Small intestine (tissue), 7 donors: ENCODE measurements around the gene DCAF7. TPM values are rescaled to one million over a fixed set of nuclear protein-coding genes. Genes with fewer than 3 reads are reported as not detected.
A peak's percentile ranks its signal among the peaks of the same experiment; 100 is the strongest.

Source experiments
- DNase-seq, 2 donors: peaks; one replicate each; pipeline versions ENCODE4 v3.0.0 to v3.0.0-alpha.2; 2013
- FAIRE-seq: peaks from 2 replicates; lab custom pipeline; 2012; peaks lifted over from hg19 to GRCh38; lab: Jason Lieb, UNC
- H3K27ac ChIP-seq, 3 donors: one replicate each; pipeline ENCODE4 v1.5.1; 2013; ENCODE audit warnings: low read length in 2 of 3, mild to moderate bottlenecking in 2 of 3, control low read depth in 1 of 3, inconsistent platforms in 1 of 3, low read depth in 1 of 3, moderate library complexity in 1 of 3
- H3K27me3 ChIP-seq, 3 donors: one replicate each; pipeline ENCODE4 v1.6.1; 2013; ENCODE audit warnings: low read length in 3 of 3, inconsistent platforms in 1 of 3; ENCODE audit not compliant: control insufficient read depth in 3 of 3, insufficient read depth in 3 of 3
- H3K36me3 ChIP-seq, 3 donors: one replicate each; pipeline ENCODE4 v1.6.1; 2013; ENCODE audit warnings: low read length in 3 of 3, inconsistent platforms in 1 of 3, low read depth in 1 of 3, mild to moderate bottlenecking in 1 of 3, moderate library complexity in 1 of 3; ENCODE audit not compliant: control insufficient read depth in 3 of 3, insufficient read depth in 2 of 3
- H3K4me1 ChIP-seq, 3 donors: one replicate each; pipeline ENCODE4 v1.6.1; 2013; ENCODE audit warnings: low read length in 2 of 3, inconsistent platforms in 1 of 3, low read depth in 1 of 3, mild to moderate bottlenecking in 1 of 3, moderate library complexity in 1 of 3; ENCODE audit not compliant: control insufficient read depth in 3 of 3, insufficient read depth in 2 of 3
- H3K4me3 ChIP-seq, 3 donors: one replicate each; pipeline ENCODE4 v1.5.1; 2013; ENCODE audit warnings: low read length in 3 of 3, control low read depth in 1 of 3, inconsistent platforms in 1 of 3, low read depth in 1 of 3, mild to moderate bottlenecking in 1 of 3, moderate library complexity in 1 of 3
- H3K9me3 ChIP-seq, 2 donors: one replicate each; pipeline ENCODE4 v1.6.1; 2013; ENCODE audit warnings: low read depth in 1 of 2, low read length in 1 of 2; ENCODE audit not compliant: control insufficient read depth in 2 of 2, insufficient read depth in 1 of 2
- WGBS, 3 donors: extraction: QIAGEN DNeasy Blood & Tissue Kit; methylation state at CpG; one replicate each; pipeline ENCODE4 v1.1.7; 2013; 5-methylcytosine and 5-hydroxymethylcytosine counted together
- polyA plus RNA-seq, 4 donors: library from polyadenylated mRNA; stranded (reverse) in 3 of 4; unstranded in 1 of 4; fragments of 200-250 nt in 3 of 4; fragments of 120-200 nt in 1 of 4; gene quantifications; one replicate each; pipeline versions ENCODE4 v1.2.1 to v1.2.3, GENCODE V29; 2013
- donor health status: healthy with polysubstance abuse.
- donor health status: control.
- donor health status: control.
- donor health status: Bipolar disorder and iron deficiency.
- donor health status: healthy.

The DCAF7 gene
- polyA plus RNA-seq, 4 donors: 18.4 to 87.6 (median 27.7) TPM

DNA sequence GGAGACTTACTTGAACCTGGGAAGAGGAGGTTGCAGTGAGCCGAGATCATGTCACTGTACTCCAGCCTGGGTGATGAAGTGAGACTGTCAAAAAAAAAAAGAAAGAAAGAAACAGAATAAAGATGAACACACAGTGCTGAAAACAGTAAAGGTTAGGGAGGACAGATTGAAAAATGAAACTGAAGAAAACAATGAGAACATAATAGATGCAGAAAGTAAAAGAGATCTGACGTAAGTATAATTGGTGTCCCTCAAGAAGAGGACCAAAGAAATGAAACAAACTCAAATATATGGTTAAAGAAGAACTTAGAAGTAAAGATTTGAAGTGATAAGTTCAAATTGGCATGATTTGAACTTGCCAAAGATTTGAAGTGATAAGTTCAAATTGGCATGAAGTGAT lies 7.1 kb downstream of the DCAF7 start:
- 95 to 96% (median 95%) methylated on average over 2 of the region's 2 CpGs for WGBS, 3 donors
- DNase-seq (no peak), FAIRE-seq (no peak)
- H3K27me3 ChIP-seq: no peaks in the 10 kb centered on the region
- H3K4me1 ChIP-seq: peaks cover 0 to 5% (median 4%) of the 10 kb centered on the region in 3 donors
- H3K9me3 ChIP-seq: peaks cover 0 to 2% of the 10 kb centered on the region in 2 donors
- peaks cover 0 to 12% (median 2%) of the 10 kb centered on the region in 3 donors for H3K36me3 ChIP-seq
- H3K27ac ChIP-seq: no peak overlapping the region
- no peak overlapping the region for H3K4me3 ChIP-seq

- no peak overlapping the region for H3K4me3 ChIP-seq
- DNase-seq: no peak
- WGBS, 3 donors: 80 to 93% (median 92%) methylated on average over 3 of the region's 3 CpGs
- H3K27ac ChIP-seq: no peak overlapping the region
- peaks cover 0 to 5% (median 0%) of the 10 kb centered on the region in 3 donors for H3K4me1 ChIP-seq
- H3K36me3 ChIP-seq: peaks cover 0 to 12% (median 2%) of the 10 kb centered on the region in 3 donors
- peaks cover 0 to 2% of the 10 kb centered on the region in 2 donors for H3K9me3 ChIP-seq
- no peak for FAIRE-seq
- H3K27me3 ChIP-seq: no peaks in the 10 kb centered on the region
Observed at GRCh38 chr17:63558441-63558840, 8.2 kb downstream of the DCAF7 start.

- no peak for FAIRE-seq
- Histone ChIP-seq H3K9me3 (peaks cover 0 to 2% of the 10 kb centered on the region in 2 donors), H3K27ac (no peak overlapping the region), H3K36me3 (peaks cover 0 to 14% (median 0%) of the 10 kb centered on the region in 3 donors), H3K4me3 (no peak overlapping the region), H3K4me1 (no peaks in the 10 kb centered on the region), H3K27me3 (no peaks in the 10 kb centered on the region)
- no peak for DNase-seq
Observed at GRCh38 chr17:63561819-63562218, 11.5 kb downstream of the DCAF7 start.

DNA sequence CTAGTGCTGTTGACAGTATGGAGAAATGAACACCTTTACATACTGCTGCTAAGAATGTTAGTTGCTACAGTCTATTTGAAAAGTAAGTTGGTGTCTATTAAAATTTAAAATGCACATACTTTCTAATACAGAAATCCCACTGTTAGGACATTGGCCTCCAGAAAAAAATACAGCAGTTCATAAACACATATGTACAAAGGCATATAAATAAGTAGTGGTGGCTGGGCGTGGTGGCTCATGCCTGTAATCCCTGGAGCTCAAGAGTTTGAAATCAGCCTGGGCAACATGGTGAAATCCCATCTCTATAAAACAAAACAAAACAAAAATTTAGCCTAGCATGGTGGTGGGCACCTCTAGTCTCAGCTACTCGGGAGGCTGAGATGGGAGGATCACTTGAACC lies 13.1 kb downstream of the DCAF7 start:
- DNase-seq: no peak
- Histone ChIP-seq H3K27ac (no peak overlapping the region), H3K9me3 (no peaks in the 10 kb centered on the region), H3K27me3 (no peaks in the 10 kb centered on the region), H3K4me3 (no peak overlapping the region), H3K36me3 (peaks cover 0 to 14% (median 0%) of the 10 kb centered on the region in 3 donors), H3K4me1 (no peaks in the 10 kb centered on the region)
- 94 to 98% (median 97%) methylated on average over 2 of the region's 2 CpGs for WGBS, 3 donors
- no peak for FAIRE-seq

DNA sequence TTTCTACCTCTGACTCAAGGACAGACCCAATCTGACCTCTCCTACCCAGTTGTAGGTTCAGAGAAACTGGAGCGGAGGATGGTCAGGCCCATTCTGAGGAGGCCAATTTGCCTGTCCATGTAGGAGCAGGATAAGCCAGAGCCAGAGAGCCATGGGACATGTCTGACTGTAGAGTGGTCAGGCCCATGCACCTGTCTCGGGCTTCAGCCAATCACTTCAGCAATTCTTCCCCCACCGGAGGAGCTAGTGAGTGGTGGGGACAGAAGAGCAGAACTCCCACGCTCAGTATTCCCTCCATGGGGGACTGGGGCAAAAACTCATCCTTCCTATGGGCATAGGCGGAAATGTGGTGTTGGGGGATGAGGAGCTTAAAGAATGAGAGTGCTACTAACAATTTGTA lies 14.3 kb downstream of the DCAF7 start:
- Histone ChIP-seq H3K27me3 (no peaks in the 10 kb centered on the region), H3K9me3 (no peaks in the 10 kb centered on the region), H3K36me3 (peaks cover 0 to 16% (median 0%) of the 10 kb centered on the region in 3 donors), H3K4me1 (no peaks in the 10 kb centered on the region), H3K27ac (no peak overlapping the region), H3K4me3 (no peak overlapping the region)
- DNase-seq (no peak), FAIRE-seq (no peak)
- 97 to 98% (median 97%) methylated on average over 5 of the region's 5 CpGs for WGBS, 3 donors

DNA sequence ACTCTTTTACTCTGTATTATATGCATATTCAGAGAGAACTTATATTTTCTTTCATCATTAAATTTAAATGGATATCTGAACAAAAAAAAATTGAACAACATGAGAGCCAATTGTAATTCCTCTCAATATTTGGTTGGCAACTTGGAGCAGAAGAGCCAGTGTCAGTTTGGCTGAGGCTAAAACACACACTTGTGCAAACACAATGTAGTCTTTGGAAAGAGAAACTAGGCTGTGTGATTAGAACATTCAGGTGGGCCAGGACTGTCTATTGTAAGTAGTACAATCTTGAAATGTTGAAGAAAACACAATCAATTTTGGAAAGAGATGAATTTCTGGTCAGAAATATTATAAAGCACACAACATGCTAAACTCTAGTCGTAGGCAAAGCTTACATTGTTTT lies 17.0 kb downstream of the DCAF7 start:
- Histone ChIP-seq H3K36me3 (peaks cover 0 to 22% (median 2%) of the 10 kb centered on the region in 3 donors), H3K9me3 (no peaks in the 10 kb centered on the region), H3K27me3 (no peaks in the 10 kb centered on the region), H3K27ac (no peak overlapping the region), H3K4me1 (no peaks in the 10 kb centered on the region), H3K4me3 (no peak overlapping the region)
- FAIRE-seq (no peak), DNase-seq (no peak)
- 87 to 92% (median 89%) methylated on average over 1 of the region's 1 CpG for WGBS, 3 donors

DNA sequence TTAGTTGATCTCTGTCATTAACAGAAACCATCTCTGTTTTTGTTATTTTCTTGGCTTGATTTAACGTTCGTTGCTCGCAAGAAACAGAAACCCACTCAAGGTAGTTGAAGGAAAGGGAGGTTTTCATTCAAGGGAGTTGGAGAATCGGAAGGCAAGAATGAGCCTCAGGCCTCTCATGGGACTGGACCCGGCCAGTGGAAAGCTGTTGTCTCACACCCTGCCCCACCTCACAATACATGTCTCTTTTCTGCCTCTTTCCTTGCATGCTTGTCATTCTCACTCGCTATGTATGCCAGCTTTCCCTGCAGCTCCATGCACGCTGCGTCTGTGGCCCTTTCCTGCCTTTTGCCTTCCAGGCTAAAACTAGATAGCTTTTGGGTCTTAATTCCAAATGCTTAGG lies 18.3 kb downstream of the DCAF7 start:
- no peak overlapping the region for H3K4me3 ChIP-seq
- no peaks in the 10 kb centered on the region for H3K27me3 ChIP-seq
- H3K36me3 ChIP-seq: peaks cover 0 to 25% (median 2%) of the 10 kb centered on the region in 3 donors
- FAIRE-seq: no peak
- 84 to 89% (median 88%) methylated on average over 8 of the region's 8 CpGs for whole genome bisulfite sequencing, 3 donors
- no peak for DNase-seq
- H3K9me3 ChIP-seq: no peaks in the 10 kb centered on the region
- no peaks in the 10 kb centered on the region for H3K4me1 ChIP-seq
- no peak overlapping the region for H3K27ac ChIP-seq

- Histone ChIP-seq H3K27ac (no peak overlapping the region), H3K4me3 (no peak overlapping the region), H3K27me3 (no peaks in the 10 kb centered on the region), H3K9me3 (no peaks in the 10 kb centered on the region), H3K36me3 (peaks cover 0 to 20% (median 2%) of the 10 kb centered on the region in 3 donors), H3K4me1 (no peaks in the 10 kb centered on the region)
- WGBS, 3 donors: 87 to 91% (median 89%) methylated on average over 1 of the region's 1 CpG
- peak; percentile 19 to 29 for DNase-seq
- FAIRE-seq: no peak
Observed at GRCh38 chr17:63571632-63572310, 21.5 kb downstream of the DCAF7 start.

- FAIRE-seq (no peak), DNase-seq (no peak)
- 85 to 90% (median 88%) methylated on average over 5 of the region's 5 CpGs for WGBS, 3 donors
- H3K4me1 ChIP-seq: no peaks in the 10 kb centered on the region
- no peaks in the 10 kb centered on the region for H3K27me3 ChIP-seq
- no peak overlapping the region for H3K27ac ChIP-seq
- no peak overlapping the region for H3K4me3 ChIP-seq
- H3K36me3 ChIP-seq: peaks cover 0 to 22% (median 2%) of the 10 kb centered on the region in 3 donors
- H3K9me3 ChIP-seq: no peaks in the 10 kb centered on the region
Observed at GRCh38 chr17:63573634-63574033, 23.4 kb downstream of the DCAF7 start.
